Measurements from ENCODE around the gene AP3M1. TPM values are rescaled to one million over a fixed set of nuclear protein-coding genes. Genes with fewer than 3 reads are reported as not detected.
"Not testable (repeated sequence)": the region's sequence is repeated elsewhere in the genome, so short reads cannot be mapped to it uniquely, and the experiment has no call there.

Gene AP3M1
- total RNA-seq, 1 experiment from 2014 or later: 56.7 TPM

- 0 out of 2 replicates have a peak, but pooled peaks cover 1% of the 10 kb centered on the region for H3K36me3 ChIP-seq (ENCODE audit: control insufficient read depth, insufficient read depth, low read length)
- H3K4me1 ChIP-seq: no peaks in the 10 kb centered on the region
- BruUV-seq (replicated peaks): no TSS peak
- TF ChIP-seq, protein P1, sequence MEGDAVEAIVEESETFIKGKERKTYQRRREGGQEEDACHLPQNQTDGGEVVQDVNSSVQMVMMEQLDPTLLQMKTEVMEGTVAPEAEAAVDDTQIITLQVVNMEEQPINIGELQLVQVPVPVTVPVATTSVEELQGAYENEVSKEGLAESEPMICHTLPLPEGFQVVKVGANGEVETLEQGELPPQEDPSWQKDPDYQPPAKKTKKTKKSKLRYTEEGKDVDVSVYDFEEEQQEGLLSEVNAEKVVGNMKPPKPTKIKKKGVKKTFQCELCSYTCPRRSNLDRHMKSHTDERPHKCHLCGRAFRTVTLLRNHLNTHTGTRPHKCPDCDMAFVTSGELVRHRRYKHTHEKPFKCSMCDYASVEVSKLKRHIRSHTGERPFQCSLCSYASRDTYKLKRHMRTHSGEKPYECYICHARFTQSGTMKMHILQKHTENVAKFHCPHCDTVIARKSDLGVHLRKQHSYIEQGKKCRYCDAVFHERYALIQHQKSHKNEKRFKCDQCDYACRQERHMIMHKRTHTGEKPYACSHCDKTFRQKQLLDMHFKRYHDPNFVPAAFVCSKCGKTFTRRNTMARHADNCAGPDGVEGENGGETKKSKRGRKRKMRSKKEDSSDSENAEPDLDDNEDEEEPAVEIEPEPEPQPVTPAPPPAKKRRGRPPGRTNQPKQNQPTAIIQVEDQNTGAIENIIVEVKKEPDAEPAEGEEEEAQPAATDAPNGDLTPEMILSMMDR (IDR thresholded peaks at IDR 0.05; ENCODE audit: insufficient read depth in 1 of 2, low read depth in 1 of 2, low read length in 1 of 2, severe bottlenecking in 1 of 2, unreplicated experiment in 1 of 2): no peak
- Mint-ChIP-seq H3K27ac (ENCODE audit: unreplicated experiment) (no peak overlapping the region), H3K36me3 (ENCODE audit: insufficient read depth, unreplicated experiment) (peaks cover 28% of the 10 kb centered on the region), H3K4me1 (ENCODE audit: low read depth, unreplicated experiment) (no peaks in the 10 kb centered on the region), H3K27me3 (ENCODE audit: insufficient read depth, unreplicated experiment) (no peaks in the 10 kb centered on the region), H3K9me3 (ENCODE audit: unreplicated experiment) (no peaks in the 10 kb centered on the region), H3K4me3 (ENCODE audit: unreplicated experiment) (no peak overlapping the region)
- no peak for DNase-seq
- intact Hi-C loops (cut with micrococcal nuclease; ENCODE audit: unreplicated experiment): no loop called here
- no peaks in the 10 kb centered on the region for H3K27me3 ChIP-seq (replicated peaks; ENCODE audit: control insufficient read depth, insufficient read depth, low read length)
- POLR2A ChIA-PET: no interaction called here
- CTCF ChIA-PET: no interaction called here
- no peaks in the 10 kb centered on the region for H3K9me3 ChIP-seq
- H3K4me3 ChIP-seq (ENCODE audit: low read depth, low read length): no peak overlapping the region
These were observed 10.1 kb downstream of the AP3M1 start for GRCh38 chr10:74140553-74140952.

- Histone ChIP-seq H3K27me3 (replicated peaks; ENCODE audit: control insufficient read depth, insufficient read depth, low read length) (no peaks in the 10 kb centered on the region), H3K4me3 (ENCODE audit: low read depth, low read length) (no peak overlapping the region), H3K36me3 (ENCODE audit: control insufficient read depth, insufficient read depth, low read length) (0 out of 2 replicates have a peak, but pooled peaks cover 1% of the 10 kb centered on the region), H3K9me3 (no peaks in the 10 kb centered on the region), H3K4me1 (no peaks in the 10 kb centered on the region)
- DNase-seq: no peak
- Mint-ChIP-seq H3K27me3 (ENCODE audit: insufficient read depth, unreplicated experiment) (no peaks in the 10 kb centered on the region), H3K4me1 (ENCODE audit: low read depth, unreplicated experiment) (no peaks in the 10 kb centered on the region), H3K9me3 (ENCODE audit: unreplicated experiment) (no peaks in the 10 kb centered on the region), H3K36me3 (ENCODE audit: insufficient read depth, unreplicated experiment) (peaks cover 34% of the 10 kb centered on the region), H3K4me3 (ENCODE audit: unreplicated experiment) (no peak overlapping the region), H3K27ac (ENCODE audit: unreplicated experiment) (no peak overlapping the region)
- TF ChIP-seq, protein P1 (IDR thresholded peaks at IDR 0.05; ENCODE audit: insufficient read depth in 1 of 2, low read depth in 1 of 2, low read length in 1 of 2, severe bottlenecking in 1 of 2, unreplicated experiment in 1 of 2): no peak
- BruUV-seq (replicated peaks): no TSS peak
- ChIA-PET CTCF (no interaction called here), POLR2A (no interaction called here)
- intact Hi-C loops (cut with micrococcal nuclease; ENCODE audit: unreplicated experiment): no loop called here
These were observed 10.6 kb downstream of the AP3M1 start for GRCh38 chr10:74139981-74140380.

GRCh38 chr10:74138596-74138995, 12.0 kb downstream of the AP3M1 start:
- peaks cover 47% of the 10 kb centered on the region for H3K36me3 Mint-ChIP-seq (ENCODE audit: insufficient read depth, unreplicated experiment)
- H3K4me1 ChIP-seq; H3K9me3 ChIP-seq; H3K9me3 Mint-ChIP-seq (ENCODE audit: unreplicated experiment); H3K4me3 Mint-ChIP-seq (ENCODE audit: unreplicated experiment); H3K27me3 Mint-ChIP-seq (ENCODE audit: insufficient read depth, unreplicated experiment); BruUV-seq (replicated peaks); intact Hi-C loops (cut with micrococcal nuclease; ENCODE audit: unreplicated experiment); DNase-seq; H3K4me3 ChIP-seq (ENCODE audit: low read depth, low read length); H3K36me3 ChIP-seq (ENCODE audit: control insufficient read depth, insufficient read depth, low read length); H3K27me3 ChIP-seq (replicated peaks; ENCODE audit: control insufficient read depth, insufficient read depth, low read length); H3K27ac Mint-ChIP-seq (ENCODE audit: unreplicated experiment); H3K4me1 Mint-ChIP-seq (ENCODE audit: low read depth, unreplicated experiment): not testable (repeated sequence)
- ChIA-PET POLR2A (interaction anchor here (0.5 to 0.6 kb wide), 2 partner anchors 149 to 1480 kb away, joined by 3 to 6 read pairs; no protein-coding TSS in a partner anchor), CTCF (interaction anchor here (1.5 kb wide), 1 partner anchor 12 kb away, joined by 3 read pairs; the partner anchor contains the start of gene AP3M1)

Measured in Caco-2 (cell line).